Coronary artery (tissue), 2 donors: Measurements from ENCODE around the gene TM9SF1.
A peak's percentile ranks its signal among the peaks of the same experiment; 100 is the strongest.

Source experiments
- DNase-seq: peaks from one replicate; pipeline ENCODE4 v3.0.0-alpha.2; 2017; ENCODE audit warnings: low spot score
- H3K27ac ChIP-seq, 2 donors: fragments of 200-600 bp; sonication (generic); one replicate each; pipeline ENCODE4 v1.5.1; 2016 to 2019
- H3K4me3 ChIP-seq: fragments of 200-600 bp; sonication (generic); 2 replicates; pipeline ENCODE4 v1.5.1; 2016; ENCODE audit warnings: mild to moderate bottlenecking, moderate library complexity
- TF ChIP-seq, protein P1 (sequence below): fragments of 200-600 bp; sonication (generic); IDR thresholded peaks from one replicate; pipeline ENCODE4 v1.5.1; 2019; ENCODE audit warnings: antibody characterized with exemption

Gene TM9SF1

DNA sequence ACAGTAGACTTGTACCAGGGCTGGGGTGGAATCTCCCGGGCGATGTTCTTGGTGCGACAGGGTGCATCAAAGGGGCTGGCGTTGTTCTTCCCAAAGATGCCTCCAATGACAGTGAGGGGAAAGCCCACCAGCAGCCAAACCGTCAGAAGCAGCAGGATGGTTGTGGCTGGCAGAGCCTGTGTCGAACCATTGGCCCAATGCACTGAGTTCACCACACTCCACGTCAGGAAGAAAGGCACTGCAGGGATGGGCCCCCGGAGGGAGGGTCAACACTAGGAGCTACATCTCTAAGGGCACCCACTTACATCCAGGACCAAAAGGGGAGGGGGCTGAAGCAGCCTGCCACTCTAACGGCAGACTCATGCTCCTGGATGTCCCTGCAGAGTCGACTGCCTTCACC lies 4.8 kb downstream of the TM9SF1 start:
- Histone ChIP-seq H3K4me3 (no peak overlapping the region), H3K27ac (no peak overlapping the region)
- TF ChIP-seq, protein P1, sequence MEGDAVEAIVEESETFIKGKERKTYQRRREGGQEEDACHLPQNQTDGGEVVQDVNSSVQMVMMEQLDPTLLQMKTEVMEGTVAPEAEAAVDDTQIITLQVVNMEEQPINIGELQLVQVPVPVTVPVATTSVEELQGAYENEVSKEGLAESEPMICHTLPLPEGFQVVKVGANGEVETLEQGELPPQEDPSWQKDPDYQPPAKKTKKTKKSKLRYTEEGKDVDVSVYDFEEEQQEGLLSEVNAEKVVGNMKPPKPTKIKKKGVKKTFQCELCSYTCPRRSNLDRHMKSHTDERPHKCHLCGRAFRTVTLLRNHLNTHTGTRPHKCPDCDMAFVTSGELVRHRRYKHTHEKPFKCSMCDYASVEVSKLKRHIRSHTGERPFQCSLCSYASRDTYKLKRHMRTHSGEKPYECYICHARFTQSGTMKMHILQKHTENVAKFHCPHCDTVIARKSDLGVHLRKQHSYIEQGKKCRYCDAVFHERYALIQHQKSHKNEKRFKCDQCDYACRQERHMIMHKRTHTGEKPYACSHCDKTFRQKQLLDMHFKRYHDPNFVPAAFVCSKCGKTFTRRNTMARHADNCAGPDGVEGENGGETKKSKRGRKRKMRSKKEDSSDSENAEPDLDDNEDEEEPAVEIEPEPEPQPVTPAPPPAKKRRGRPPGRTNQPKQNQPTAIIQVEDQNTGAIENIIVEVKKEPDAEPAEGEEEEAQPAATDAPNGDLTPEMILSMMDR: no peak
- DNase-seq: no peak

DNA sequence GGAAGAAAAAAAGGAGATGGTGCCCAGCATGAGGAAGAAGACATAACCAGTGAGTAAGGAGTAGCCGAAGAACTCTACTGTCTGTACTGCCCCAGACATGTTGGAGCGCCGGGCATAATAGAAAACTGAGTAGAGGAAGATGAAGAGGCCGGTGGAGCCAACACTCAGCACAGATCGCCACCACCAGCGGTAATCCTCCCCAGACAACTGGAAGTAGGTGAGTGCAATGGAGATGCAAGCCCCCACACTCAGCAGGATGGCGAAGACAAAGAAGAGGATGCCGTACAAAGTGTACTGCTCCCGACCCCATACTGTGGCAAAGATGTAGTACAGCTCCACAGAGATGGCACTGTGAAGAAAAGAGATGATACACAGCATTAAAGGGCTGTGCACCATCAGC lies 5.8 kb downstream of the TM9SF1 start:
- TF ChIP-seq, protein P1: no peak
- Histone ChIP-seq H3K27ac (no peak overlapping the region), H3K4me3 (no peak overlapping the region)
- no peak for DNase-seq

DNA sequence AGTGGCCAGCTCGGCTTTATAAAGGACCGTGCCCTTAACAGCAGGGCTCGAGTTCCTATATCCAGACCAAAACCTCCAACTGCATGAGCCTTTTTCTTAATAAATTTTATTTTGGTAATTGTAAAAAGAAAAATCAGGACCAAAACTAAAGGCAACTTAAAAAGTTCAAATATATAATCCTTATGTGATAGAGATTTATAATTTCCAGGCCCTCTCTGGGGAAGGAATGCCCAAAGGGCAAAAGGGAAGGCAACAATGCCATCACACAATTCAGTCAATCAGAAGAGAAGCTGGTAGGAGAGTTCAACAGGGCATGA lies 6.2 kb downstream of the TM9SF1 start:
- TF ChIP-seq, protein P1: no peak
- Histone ChIP-seq H3K27ac (peak overlapping the region in 1 of 2 donors; percentile 88), H3K4me3 (peak overlapping the region; percentile 90)
- DNase-seq: no peak

DNA sequence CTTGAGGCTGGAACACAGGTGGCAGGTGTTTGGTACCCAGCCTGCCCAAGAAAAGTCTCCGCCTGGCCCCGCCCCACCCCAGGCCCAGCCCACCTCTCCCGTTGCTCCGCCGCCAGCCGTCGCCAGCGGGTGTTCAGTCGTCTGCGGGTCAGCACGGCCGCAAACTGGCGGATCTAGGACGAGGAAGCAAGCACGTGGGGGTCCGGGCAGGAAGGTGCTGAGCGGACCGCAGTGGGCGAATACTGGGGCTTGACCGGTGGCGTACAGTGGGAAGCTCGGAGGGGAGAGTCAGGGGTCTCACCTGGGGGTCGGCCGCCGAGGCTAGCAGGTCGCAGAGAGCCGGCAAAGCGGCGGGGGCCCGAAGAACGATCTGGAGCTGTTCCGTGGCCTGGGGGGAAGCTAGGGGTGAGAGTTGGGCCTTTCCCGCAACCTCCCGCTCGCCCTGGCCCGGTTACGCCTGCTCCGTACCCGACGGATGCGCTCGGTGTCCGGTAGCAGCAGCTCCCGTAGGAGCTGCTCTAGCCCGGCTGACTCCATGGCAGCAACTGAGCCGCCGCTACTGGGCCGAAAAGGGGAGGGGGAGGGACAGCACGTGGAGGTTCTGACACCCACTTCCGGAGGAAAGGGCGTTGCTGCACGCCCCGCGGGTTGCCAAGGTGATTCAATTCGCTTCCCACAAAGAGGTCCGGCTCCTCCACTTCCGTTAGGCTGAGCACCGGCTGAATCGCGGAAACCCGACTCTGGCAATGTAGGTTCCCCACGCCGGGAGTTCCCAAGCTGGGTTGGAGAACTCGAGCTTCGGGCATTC lies 6.8 kb downstream of the TM9SF1 start, which contains the start of gene IPO4:
Gene IPO4, minus strand, starts transcription at position 566 of the 808 bp plus-strand sequence. Its CDS starts 29 bp downstream, at position 537.
- TF ChIP-seq, protein P1: no peak
- DNase-seq: peak; percentile 98
- Histone ChIP-seq H3K27ac (peak within 1 kb of the TSS; percentile 30 to 88), H3K4me3 (peak within 1 kb of the TSS; percentile 90)

DNA sequence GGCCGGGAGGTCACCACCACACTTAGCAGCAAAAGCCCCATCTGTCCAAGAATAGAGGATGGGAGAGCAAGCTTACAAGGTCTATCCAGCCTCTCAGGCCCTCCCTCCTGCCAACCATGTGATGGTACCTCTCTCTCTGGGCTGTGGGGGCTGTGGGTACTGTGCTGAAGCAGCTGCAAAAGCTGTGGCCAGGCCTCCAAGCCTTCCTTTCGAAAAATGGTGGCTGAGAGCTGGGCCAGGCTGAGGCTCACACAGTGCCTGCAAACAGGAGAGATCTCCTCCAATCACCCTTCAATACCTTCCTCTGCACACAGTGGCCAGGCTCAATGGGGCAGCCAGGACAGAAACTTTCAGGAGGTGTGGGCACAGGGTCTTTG lies 7.7 kb downstream of the TM9SF1 start:
- peak; percentile 72 for DNase-seq
- TF ChIP-seq, protein P1: no peak
- H3K4me3 ChIP-seq: peak overlapping the region; percentile 90
- H3K27ac ChIP-seq: peak overlapping the region in 1 of 2 donors; percentile 88

DNA sequence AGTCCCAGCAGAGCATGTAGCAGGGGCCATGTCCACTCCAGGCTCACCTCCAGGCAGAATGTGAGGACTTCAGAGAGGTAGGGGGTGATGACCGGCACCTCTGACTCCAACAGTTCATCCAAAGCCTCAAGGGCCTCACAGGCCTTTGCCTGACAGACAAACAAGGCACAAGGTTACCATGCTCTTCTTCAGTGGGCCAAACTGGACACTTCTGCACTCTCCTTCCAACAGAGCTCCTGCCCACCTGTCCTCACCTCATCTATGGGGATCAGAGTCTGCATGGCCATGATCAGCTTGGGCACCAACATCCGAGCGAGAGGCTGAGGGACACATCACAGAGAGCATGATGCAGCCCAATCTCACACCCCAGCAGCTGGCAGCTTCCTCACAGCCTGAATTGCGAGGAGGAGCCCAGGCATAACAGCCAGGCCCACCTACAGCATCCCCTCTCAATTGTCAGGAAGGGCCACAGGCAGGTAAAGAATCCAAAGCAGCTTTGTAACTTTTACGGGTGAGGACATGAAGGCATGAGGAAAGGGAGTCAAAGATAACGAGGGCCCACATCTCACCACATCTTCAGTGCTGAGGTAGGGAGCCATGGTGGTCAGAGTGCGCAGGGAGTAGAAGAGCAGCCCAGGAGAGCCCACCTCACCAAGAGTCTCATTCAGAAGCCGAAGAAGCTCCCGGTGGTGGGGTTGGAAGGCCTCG lies 8.3 kb downstream of the TM9SF1 start:
- Histone ChIP-seq H3K4me3 (peak overlapping the region; percentile 90), H3K27ac (no peak overlapping the region)
- TF ChIP-seq, protein P1: no peak
- no peak for DNase-seq
